ENCODE data around the gene SEMA4A.
"Not testable (repeated sequence)": the region's sequence is repeated elsewhere in the genome, so short reads cannot be mapped to it uniquely, and the experiment has no call there.

SEMA4A gene

DNA sequence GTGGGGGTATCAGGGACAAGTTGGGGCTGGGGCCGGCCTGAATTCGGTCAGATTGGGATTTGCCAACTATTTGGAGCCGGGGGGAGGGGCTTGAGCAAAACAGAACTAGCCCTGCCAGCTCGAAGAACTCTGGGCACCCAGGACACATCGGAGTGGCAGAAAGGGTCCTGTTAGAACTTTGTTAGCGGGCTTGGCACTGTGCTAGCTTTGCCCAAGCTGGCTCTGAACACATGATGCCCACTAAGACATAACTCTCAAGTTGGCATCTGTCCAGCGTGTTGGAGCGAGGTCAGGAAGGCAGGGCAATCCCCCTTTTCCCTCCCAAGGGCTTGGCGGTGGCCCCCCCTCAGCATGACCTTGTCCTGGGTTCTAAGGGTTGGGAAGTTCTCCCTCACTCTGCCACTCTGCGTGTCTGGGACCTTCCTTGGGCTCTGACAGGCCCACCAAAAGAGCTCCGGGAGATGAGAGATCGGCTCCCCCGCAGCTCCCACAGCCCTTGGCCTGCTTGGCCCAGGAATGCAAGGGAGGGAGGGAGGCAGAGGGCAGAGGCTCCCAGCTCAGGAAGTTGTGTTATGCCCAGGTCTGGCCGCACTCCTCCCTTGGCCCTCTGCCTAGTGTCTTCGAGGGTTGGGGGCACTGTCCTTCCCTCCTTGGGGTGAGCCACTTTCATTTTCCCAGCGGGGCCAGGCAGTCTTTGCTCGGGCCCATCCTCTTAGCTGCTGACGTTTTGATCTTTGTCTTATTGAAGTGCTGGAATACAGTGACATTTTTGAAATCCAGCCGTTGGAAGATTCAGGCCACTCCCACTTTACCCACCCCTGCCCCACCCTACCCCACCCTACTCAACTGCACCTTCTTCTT lies 37.6 kb upstream of the SEMA4A start:
- Histone ChIP-seq H3K9me3 (ENCODE audit: control insufficient read depth, insufficient read depth, low read length) (no peaks in the 10 kb centered on the region), H3K4me2 (ENCODE audit: low read length) (peak overlapping the region; percentile 70), H3K4me3 (ENCODE audit: low read length) (peak overlapping the region; percentile 58; the same call in 1 of the 2 replicates), H3K9me2 (replicated peaks; ENCODE audit: control insufficient read depth, low read length) (no peaks in the 10 kb centered on the region), H3K4me1 (ENCODE audit: control insufficient read depth, low read length) (peaks cover 11% of the 10 kb centered on the region), H3K36me3 (ENCODE audit: control insufficient read depth, low read length) (no peaks in the 10 kb centered on the region), H3K79me2 (ENCODE audit: control insufficient read depth, low read length) (no peaks in the 10 kb centered on the region), H4K20me1 (ENCODE audit: control insufficient read depth, insufficient read depth, low read depth, low read length) (0 out of 2 replicates have a peak, but pooled peaks cover 3% of the 10 kb centered on the region), H3K27ac (ENCODE audit: low read depth, low read length) (no peak overlapping the region), H3K27me3 (ENCODE audit: control insufficient read depth, low read length) (peaks cover 52% of the 10 kb centered on the region), H3F3A (ENCODE audit: control insufficient read depth, insufficient read depth) (no peaks in the 10 kb centered on the region)
- TF ChIP-seq EZH2phosphoT487 (IDR thresholded peaks at IDR 0.05; ENCODE audit: borderline replicate concordance, low read length): no peak
- TF ChIP-seq, protein P1, sequence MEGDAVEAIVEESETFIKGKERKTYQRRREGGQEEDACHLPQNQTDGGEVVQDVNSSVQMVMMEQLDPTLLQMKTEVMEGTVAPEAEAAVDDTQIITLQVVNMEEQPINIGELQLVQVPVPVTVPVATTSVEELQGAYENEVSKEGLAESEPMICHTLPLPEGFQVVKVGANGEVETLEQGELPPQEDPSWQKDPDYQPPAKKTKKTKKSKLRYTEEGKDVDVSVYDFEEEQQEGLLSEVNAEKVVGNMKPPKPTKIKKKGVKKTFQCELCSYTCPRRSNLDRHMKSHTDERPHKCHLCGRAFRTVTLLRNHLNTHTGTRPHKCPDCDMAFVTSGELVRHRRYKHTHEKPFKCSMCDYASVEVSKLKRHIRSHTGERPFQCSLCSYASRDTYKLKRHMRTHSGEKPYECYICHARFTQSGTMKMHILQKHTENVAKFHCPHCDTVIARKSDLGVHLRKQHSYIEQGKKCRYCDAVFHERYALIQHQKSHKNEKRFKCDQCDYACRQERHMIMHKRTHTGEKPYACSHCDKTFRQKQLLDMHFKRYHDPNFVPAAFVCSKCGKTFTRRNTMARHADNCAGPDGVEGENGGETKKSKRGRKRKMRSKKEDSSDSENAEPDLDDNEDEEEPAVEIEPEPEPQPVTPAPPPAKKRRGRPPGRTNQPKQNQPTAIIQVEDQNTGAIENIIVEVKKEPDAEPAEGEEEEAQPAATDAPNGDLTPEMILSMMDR (IDR thresholded peaks at IDR 0.05; ENCODE audit: low read depth, low read length, poor library complexity, severe bottlenecking): no peak

- H3F3A ChIP-seq (ENCODE audit: control insufficient read depth, insufficient read depth); H3K9me3 ChIP-seq (ENCODE audit: control insufficient read depth, insufficient read depth, low read length); H3K9me2 ChIP-seq (replicated peaks; ENCODE audit: control insufficient read depth, low read length); H3K4me2 ChIP-seq (ENCODE audit: low read length); H4K20me1 ChIP-seq (ENCODE audit: control insufficient read depth, insufficient read depth, low read depth, low read length); H3K27ac ChIP-seq (ENCODE audit: low read depth, low read length); H3K79me2 ChIP-seq (ENCODE audit: control insufficient read depth, low read length); H3K36me3 ChIP-seq (ENCODE audit: control insufficient read depth, low read length); H3K4me3 ChIP-seq (ENCODE audit: low read length): not testable (repeated sequence)
- H3K27me3 ChIP-seq (ENCODE audit: control insufficient read depth, low read length): peaks cover 47% of the 10 kb centered on the region
- peaks cover 11% of the 10 kb centered on the region for H3K4me1 ChIP-seq (ENCODE audit: control insufficient read depth, low read length)
These were observed 36.7 kb upstream of the SEMA4A start for GRCh38 chr1:156116731-156117130.

- Histone ChIP-seq H3K27me3 (ENCODE audit: control insufficient read depth, low read length) (peaks cover 38% of the 10 kb centered on the region), H3K4me3 (ENCODE audit: low read length) (no peak overlapping the region), H3K4me2 (ENCODE audit: low read length) (no peak overlapping the region), H3K27ac (ENCODE audit: low read depth, low read length) (no peak overlapping the region), H3K9me3 (ENCODE audit: control insufficient read depth, insufficient read depth, low read length) (no peaks in the 10 kb centered on the region), H4K20me1 (ENCODE audit: control insufficient read depth, insufficient read depth, low read depth, low read length) (0 out of 2 replicates have a peak, but pooled peaks cover 3% of the 10 kb centered on the region), H3K4me1 (ENCODE audit: control insufficient read depth, low read length) (peaks cover 11% of the 10 kb centered on the region), H3K9me2 (replicated peaks; ENCODE audit: control insufficient read depth, low read length) (no peaks in the 10 kb centered on the region), H3K36me3 (ENCODE audit: control insufficient read depth, low read length) (no peaks in the 10 kb centered on the region), H3K79me2 (ENCODE audit: control insufficient read depth, low read length) (no peaks in the 10 kb centered on the region), H3F3A (ENCODE audit: control insufficient read depth, insufficient read depth) (no peaks in the 10 kb centered on the region)
- TF ChIP-seq, protein P1 (IDR thresholded peaks at IDR 0.05; ENCODE audit: low read depth, low read length, poor library complexity, severe bottlenecking): no peak
- no peak for TF ChIP-seq EZH2phosphoT487 (IDR thresholded peaks at IDR 0.05; ENCODE audit: borderline replicate concordance, low read length)
These were observed 35.8 kb upstream of the SEMA4A start for GRCh38 chr1:156117414-156118176.

Data from DOHH2 (cell line).